Parathyroid adenoma (tissue), 2 donors: Measurements from ENCODE around the gene OS9.

Experiments used
- H2AFZ ChIP-seq: fragments of 300-600 bp; sonication (generic); one replicate; pipeline ENCODE4 v1.7.0; 2017; ENCODE audit warnings: antibody characterized with exemption, mild to moderate bottlenecking
- H3K27ac ChIP-seq: fragments of 300-600 bp; sonication (generic); one replicate; pipeline ENCODE4 v1.7.0; 2017
- H3K27me3 ChIP-seq: fragments of 300-600 bp; sonication (generic); one replicate; pipeline ENCODE4 v1.7.0; 2017; ENCODE audit warnings: low read length; ENCODE audit not compliant: control insufficient read depth, insufficient read depth
- H3K36me3 ChIP-seq: fragments of 300-600 bp; sonication (generic); one replicate; pipeline ENCODE4 v1.7.0; 2017; ENCODE audit warnings: low read length; ENCODE audit not compliant: control insufficient read depth, insufficient read depth
- H3K4me1 ChIP-seq: fragments of 300-600 bp; sonication (generic); one replicate; pipeline ENCODE4 v1.7.0; 2017; ENCODE audit warnings: control low read depth
- H3K4me2 ChIP-seq: fragments of 300-600 bp; sonication (generic); one replicate; pipeline ENCODE4 v1.7.0; 2017; ENCODE audit warnings: low read length
- H3K4me3 ChIP-seq: fragments of 300-600 bp; sonication (generic); one replicate; pipeline ENCODE4 v1.7.0; 2017; ENCODE audit warnings: low read depth, low read length
- H3K79me2 ChIP-seq: fragments of 300-600 bp; sonication (generic); one replicate; pipeline ENCODE4 v1.7.0; 2017; ENCODE audit warnings: control low read depth
- H3K9ac ChIP-seq: fragments of 300-600 bp; sonication (generic); one replicate; pipeline ENCODE4 v1.7.0; 2017; ENCODE audit warnings: mild to moderate bottlenecking
- H3K9me3 ChIP-seq: fragments of 300-600 bp; sonication (generic); one replicate; pipeline ENCODE4 v1.7.0; 2017; ENCODE audit warnings: low read length; ENCODE audit not compliant: control insufficient read depth
- TF ChIP-seq, protein P1 (sequence below): fragments of 300-600 bp; sonication (generic); IDR thresholded peaks from one replicate; pipeline ENCODE4 v1.7.0; 2017; ENCODE audit warnings: antibody characterized with exemption, mild to moderate bottlenecking
- donor health status: primary hyperparathyroidism.

The OS9 gene

DNA sequence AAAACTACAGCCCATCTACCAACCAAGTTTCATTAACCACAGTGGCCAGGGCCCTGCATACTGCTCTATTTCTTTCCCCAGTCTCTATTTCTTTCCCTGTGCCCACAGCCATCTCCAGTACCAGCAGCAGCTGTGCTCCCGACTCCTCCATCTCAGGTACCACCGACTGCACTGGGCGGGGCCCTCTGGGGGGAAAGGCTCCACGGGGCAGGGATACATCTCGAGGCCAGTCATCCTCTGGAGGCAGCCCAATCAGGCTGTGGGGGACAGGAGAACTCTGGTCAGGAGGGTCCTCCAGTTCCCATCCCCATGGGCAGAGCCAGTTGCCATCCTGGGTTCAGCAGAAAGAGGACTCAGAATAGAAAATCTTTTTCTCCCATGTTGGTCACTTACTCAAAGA, 55.1 kb downstream of the OS9 start:
- Histone ChIP-seq H3K79me2 (no peaks in the 10 kb centered on the region), H3K4me1 (peaks cover 15% of the 10 kb centered on the region), H2AFZ (no peak overlapping the region), H3K27ac (no peak overlapping the region), H3K4me3 (no peak overlapping the region), H3K27me3 (no peaks in the 10 kb centered on the region), H3K36me3 (no peaks in the 10 kb centered on the region), H3K9ac (no peak overlapping the region), H3K9me3 (no peaks in the 10 kb centered on the region), H3K4me2 (no peak overlapping the region)
- TF ChIP-seq, protein P1, sequence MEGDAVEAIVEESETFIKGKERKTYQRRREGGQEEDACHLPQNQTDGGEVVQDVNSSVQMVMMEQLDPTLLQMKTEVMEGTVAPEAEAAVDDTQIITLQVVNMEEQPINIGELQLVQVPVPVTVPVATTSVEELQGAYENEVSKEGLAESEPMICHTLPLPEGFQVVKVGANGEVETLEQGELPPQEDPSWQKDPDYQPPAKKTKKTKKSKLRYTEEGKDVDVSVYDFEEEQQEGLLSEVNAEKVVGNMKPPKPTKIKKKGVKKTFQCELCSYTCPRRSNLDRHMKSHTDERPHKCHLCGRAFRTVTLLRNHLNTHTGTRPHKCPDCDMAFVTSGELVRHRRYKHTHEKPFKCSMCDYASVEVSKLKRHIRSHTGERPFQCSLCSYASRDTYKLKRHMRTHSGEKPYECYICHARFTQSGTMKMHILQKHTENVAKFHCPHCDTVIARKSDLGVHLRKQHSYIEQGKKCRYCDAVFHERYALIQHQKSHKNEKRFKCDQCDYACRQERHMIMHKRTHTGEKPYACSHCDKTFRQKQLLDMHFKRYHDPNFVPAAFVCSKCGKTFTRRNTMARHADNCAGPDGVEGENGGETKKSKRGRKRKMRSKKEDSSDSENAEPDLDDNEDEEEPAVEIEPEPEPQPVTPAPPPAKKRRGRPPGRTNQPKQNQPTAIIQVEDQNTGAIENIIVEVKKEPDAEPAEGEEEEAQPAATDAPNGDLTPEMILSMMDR = no peak

DNA sequence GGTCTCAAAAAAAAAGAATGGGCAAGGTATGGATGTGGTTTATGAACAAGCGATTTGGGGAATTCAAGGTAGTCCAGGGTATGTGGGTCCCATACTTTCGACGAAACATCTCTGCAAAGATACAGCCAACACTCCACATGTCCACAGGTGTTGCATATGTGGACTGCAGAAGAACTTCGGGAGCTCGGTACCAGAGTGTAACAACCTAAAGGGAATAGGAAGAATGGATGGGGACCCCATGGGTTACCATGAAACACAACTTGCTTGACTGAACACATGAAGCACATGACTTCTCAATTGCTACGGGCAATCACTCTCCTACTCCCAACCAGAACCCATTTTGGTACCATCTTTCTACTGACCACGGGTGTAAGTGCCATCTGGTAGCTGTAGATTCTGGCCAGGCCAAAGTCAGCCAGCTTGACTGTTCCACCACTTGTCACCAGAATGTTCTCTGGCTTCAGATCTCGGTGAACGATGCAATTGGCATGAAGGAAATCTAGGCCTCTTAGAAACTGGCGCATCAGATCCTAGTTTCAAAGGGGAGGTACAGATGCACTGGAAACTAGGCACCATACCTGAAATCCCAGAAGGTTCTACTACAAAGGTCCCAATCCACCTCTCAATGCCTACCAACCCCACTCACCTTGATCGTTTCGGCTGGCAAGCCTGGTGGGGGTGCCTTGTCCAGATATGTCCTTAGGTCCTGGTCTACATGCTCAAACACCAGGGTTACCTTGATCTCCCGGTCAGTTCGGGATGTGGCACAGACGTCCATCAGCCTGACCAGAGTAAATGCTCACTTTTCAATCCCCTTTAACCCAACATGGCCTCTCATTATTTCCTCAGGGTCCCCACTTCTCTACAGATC, 56.9 kb downstream of the OS9 start:
- no peaks in the 10 kb centered on the region for H3K9me3 ChIP-seq
- H3K4me1 ChIP-seq = peaks cover 9% of the 10 kb centered on the region
- no peaks in the 10 kb centered on the region for H3K27me3 ChIP-seq
- TF ChIP-seq, protein P1 = no peak
- H3K9ac ChIP-seq = no peak overlapping the region
- H3K27ac ChIP-seq = peak overlapping the region; percentile 88
- no peak overlapping the region for H2AFZ ChIP-seq
- peak overlapping the region; percentile 94 for H3K4me3 ChIP-seq
- H3K79me2 ChIP-seq = no peaks in the 10 kb centered on the region
- H3K36me3 ChIP-seq = no peaks in the 10 kb centered on the region
- H3K4me2 ChIP-seq = peak overlapping the region; percentile 88

DNA sequence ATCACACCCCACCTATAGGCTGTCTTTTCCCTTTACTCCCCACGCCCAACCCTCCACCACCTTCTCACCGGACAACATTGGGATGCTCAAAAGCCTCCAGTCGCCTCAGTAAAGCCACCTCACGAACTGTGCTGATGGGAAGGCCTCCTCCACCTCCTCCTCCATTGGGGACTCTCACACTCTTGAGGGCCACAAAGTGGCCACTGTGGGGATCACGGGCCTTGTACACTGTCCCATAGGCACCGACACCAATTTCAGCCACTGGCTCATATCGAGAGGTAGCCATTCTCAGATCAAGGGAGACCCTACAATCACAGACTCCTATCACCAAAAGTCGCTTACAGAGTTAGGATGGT, 57.5 kb downstream of the OS9 start:
- H3K79me2 ChIP-seq = peaks cover 2% of the 10 kb centered on the region
- TF ChIP-seq, protein P1 = no peak
- peak overlapping the region; percentile 88 for H3K4me2 ChIP-seq
- peak overlapping the region; percentile 91 for H2AFZ ChIP-seq
- peak overlapping the region; percentile 88 for H3K27ac ChIP-seq
- H3K9me3 ChIP-seq = no peaks in the 10 kb centered on the region
- H3K4me1 ChIP-seq = peaks cover 9% of the 10 kb centered on the region
- H3K9ac ChIP-seq = no peak overlapping the region
- H3K36me3 ChIP-seq = no peaks in the 10 kb centered on the region
- peak overlapping the region; percentile 94 for H3K4me3 ChIP-seq
- H3K27me3 ChIP-seq = no peaks in the 10 kb centered on the region

DNA sequence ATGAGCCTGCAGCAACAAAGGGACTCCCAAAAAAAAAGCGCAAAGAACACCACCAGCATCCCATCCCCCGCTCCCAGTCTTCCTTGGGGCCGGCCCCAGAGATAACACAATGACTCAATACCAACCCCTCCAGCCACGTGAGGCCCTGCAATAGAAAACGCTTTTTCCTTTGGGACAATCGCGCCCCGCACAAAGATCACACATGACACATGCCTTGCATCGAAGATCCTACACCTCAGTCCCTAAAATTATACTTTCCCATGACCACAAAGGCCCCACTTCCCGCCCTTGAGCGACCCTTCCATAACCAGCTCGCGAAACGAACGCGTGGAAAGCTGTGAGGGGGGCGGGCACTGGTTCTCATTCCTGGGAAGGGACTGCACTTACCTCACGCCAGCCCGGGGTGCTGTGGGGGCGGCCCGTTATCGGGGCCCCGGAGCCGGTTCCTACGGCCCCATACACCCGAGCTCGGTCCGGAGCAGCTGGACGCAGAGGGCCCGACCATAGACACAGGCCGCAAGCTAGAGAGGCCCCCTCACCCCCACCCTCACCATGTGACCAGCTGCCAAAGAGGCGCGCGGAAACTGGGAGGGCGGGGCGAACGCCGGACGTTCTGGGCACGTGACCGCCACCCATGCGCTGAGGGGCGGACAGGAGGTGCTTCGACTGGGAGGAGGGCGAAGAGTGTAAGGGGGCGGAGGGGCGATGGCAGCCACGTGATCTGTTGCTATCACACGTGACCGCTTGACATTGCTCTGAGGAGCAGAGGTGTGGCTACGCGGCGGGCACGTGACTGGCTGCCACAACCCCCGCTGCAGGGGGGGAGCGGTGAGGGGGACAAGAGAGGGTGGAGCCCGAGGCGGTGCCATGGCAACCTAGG, 58.1 kb downstream of the OS9 start, which contains the start of gene CDK4:
CDK4 (minus strand) TSS at position 523 of the 880 bp plus-strand sequence. CDS start 593 bp downstream, outside the sequence.
- Histone ChIP-seq H3K9me3 (no peaks in the 10 kb centered on the region), H3K27me3 (no peaks in the 10 kb centered on the region), H3K79me2 (peaks cover 5% of the 10 kb centered on the region), H3K4me1 (peaks cover 9% of the 10 kb centered on the region), H3K9ac (peak within 1 kb of the TSS; percentile 65), H3K4me2 (peak within 1 kb of the TSS; percentile 88), H3K36me3 (no peaks in the 10 kb centered on the region), H2AFZ (peak within 1 kb of the TSS; percentile 91), H3K27ac (peak within 1 kb of the TSS; percentile 88), H3K4me3 (peak within 1 kb of the TSS; percentile 94)
- TF ChIP-seq, protein P1 = no peak
